ENCODE results near the gene JMJD8.

The JMJD8 gene

GRCh38 chr16:684071-684794 lies at the start of gene JMJD8:
JMJD8 (minus strand) TSS chr16:684334; CDS start chr16:684319, 15 bp downstream.
- peak; percentile 95 for DNase-seq

- DNase-seq, result peak; percentile 66
Measured at GRCh38 chr16:733382-734207, 49.5 kb upstream of the JMJD8 start.

- DNase-seq, result peak; percentile 41
Measured at GRCh38 chr16:732936-733335, 48.8 kb upstream of the JMJD8 start.

- no peak for DNase-seq
Measured at GRCh38 chr16:732332-732731, 48.2 kb upstream of the JMJD8 start.

- DNase-seq, result peak; percentile 6
Measured at GRCh38 chr16:730666-731509, 46.8 kb upstream of the JMJD8 start.

- peak; percentile 6 for DNase-seq
Measured at GRCh38 chr16:729768-730665, 45.9 kb upstream of the JMJD8 start.

GRCh38 chr16:728890-729744 lies 45.0 kb upstream of the JMJD8 start:
- no peak for DNase-seq

- no peak for DNase-seq
Measured at GRCh38 chr16:728131-728889, 44.2 kb upstream of the JMJD8 start.

- DNase-seq, result no peak
Measured at GRCh38 chr16:727291-727977, 43.3 kb upstream of the JMJD8 start.

GRCh38 chr16:726438-727290 lies 42.5 kb upstream of the JMJD8 start, which contains the start of the genes CCDC78 and HAGHL:
CCDC78 (minus strand) TSS chr16:726443; CDS start chr16:726367, 76 bp downstream.
HAGHL (plus strand) TSS chr16:727106; CDS start chr16:727510, 404 bp downstream.
- peak; percentile 88 for DNase-seq

GRCh38 chr16:726188-726437 lies 42.0 kb upstream of the JMJD8 start:
- DNase-seq, result no peak

GRCh38 chr16:725463-726187 lies 41.5 kb upstream of the JMJD8 start:
- DNase-seq, result no peak

GRCh38 chr16:725041-725376 lies 40.9 kb upstream of the JMJD8 start:
- DNase-seq, result no peak

GRCh38 chr16:724188-725040 lies 40.3 kb upstream of the JMJD8 start:
- DNase-seq, result no peak

GRCh38 chr16:723695-724094 lies 39.6 kb upstream of the JMJD8 start:
- no peak for DNase-seq

- DNase-seq, result no peak
Measured at GRCh38 chr16:722835-723633, 38.9 kb upstream of the JMJD8 start.

Data from 8988T (cell line).